Spleen (tissue), 7 donors: ENCODE measurements around the gene SSTR5.

ENCODE experiments used
- CTCF ChIP-seq, 11 experiments: fragments of 200-600 bp in 7 of 11; fragments of 450-650 bp in 4 of 11; sonication (generic) in 4 of 11; IDR thresholded peaks in 8 of 11; conservative IDR thresholded peaks in 3 of 11; 1 replicate in 7 of 11; 2 replicates in 4 of 11; pipeline versions ENCODE4 v1.4.0 to v1.8.0; 2016 to 2021; ENCODE audit warnings: antibody characterized with exemption in 11 of 11, inconsistent platforms in 4 of 11, mild to moderate bottlenecking in 1 of 11
- POLR2AphosphoS5 ChIP-seq, 3 donors: sonication (generic); formaldehyde crosslinking; IDR thresholded peaks; one replicate each; pipeline ENCODE4 v1.5.1; 2017; ENCODE audit warnings: antibody characterized with exemption in 3 of 3
- donor health status: DM: no; HTN: no; CAD: no; lungs with moderate emphysema.
- donor health status: DM: no; HTN: no; CAD: no.
- donor health status: DM: no; HTN: no; CAD: no.

- no peak for TF ChIP-seq CTCF (IDR thresholded peaks at IDR 0.05 in 8 of 11, conservative IDR thresholded peaks at IDR 0.05 in 3 of 11)
- TF ChIP-seq POLR2AphosphoS5 (IDR thresholded peaks at IDR 0.05): no peak
Measured at GRCh38 chr16:1047123-1047522, 25.4 kb upstream of the SSTR5 start.
